Cardiac muscle cell (in vitro differentiated cells and primary cell): ENCODE measurements around the gene UQCC5. TPM values are rescaled to one million over a fixed set of nuclear protein-coding genes. Genes with fewer than 3 reads are reported as not detected.

Experiments
- DNase-seq, 2 donors: peaks; one replicate each; pipeline versions ENCODE4 v3.0.0 to v3.0.0-alpha.2; 2010 to 2017; ENCODE audit warnings: low read depth in 1 of 2, low spot score in 1 of 2
- H3K27ac ChIP-seq: fragments of 200-600 bp; sonication (generic); 2 replicates; pipeline ENCODE4 v1.5.1; 2016
- H3K27me3 ChIP-seq: fragments of 200-600 bp; sonication (generic); 2 replicates; pipeline ENCODE4 v1.6.0; 2016; ENCODE audit warnings: control low read depth
- H3K36me3 ChIP-seq: fragments of 200-600 bp; sonication (generic); 2 replicates; pipeline ENCODE4 v1.5.1; 2016; ENCODE audit warnings: control low read depth
- H3K4me1 ChIP-seq: fragments of 200-600 bp; sonication (generic); 2 replicates; pipeline ENCODE4 v1.8.1; 2017; ENCODE audit warnings: low read depth, mild to moderate bottlenecking, mixed run types
- H3K4me3 ChIP-seq: fragments of 200-600 bp; sonication (generic); 2 replicates; pipeline ENCODE4 v1.5.1; 2016; ENCODE audit warnings: mild to moderate bottlenecking
- H3K9me3 ChIP-seq: fragments of 200-600 bp; sonication (generic); 2 replicates; pipeline ENCODE4 v1.5.1; 2017; ENCODE audit warnings: low read depth, mild to moderate bottlenecking, control low read depth
- polyA plus RNA-seq: library from polyadenylated mRNA; unstranded; fragments of >200 nt; fragmentation: Nextera tagmentation; extraction: Ambion mirVana; gene quantifications from 2 replicates; pipeline ENCODE4 v1.2.1, GENCODE V29; 2016
- total RNA-seq: library from RNA; depleted of rRNA; stranded (reverse); fragments of >200 nt; gene quantifications from 2 replicates; pipeline ENCODE4 v1.2.3, GENCODE V29; 2016
- TF ChIP-seq, protein P1 (sequence below): IDR thresholded peaks from 2 replicates; pipeline ENCODE4 v1.5.1; 2012; ENCODE audit warnings: low read depth, mild to moderate bottlenecking, low read length

UQCC5 gene
- total and polyA plus RNA-seq, 2 experiments from 2014 or later = 1.0 to 89.3 TPM

DNA sequence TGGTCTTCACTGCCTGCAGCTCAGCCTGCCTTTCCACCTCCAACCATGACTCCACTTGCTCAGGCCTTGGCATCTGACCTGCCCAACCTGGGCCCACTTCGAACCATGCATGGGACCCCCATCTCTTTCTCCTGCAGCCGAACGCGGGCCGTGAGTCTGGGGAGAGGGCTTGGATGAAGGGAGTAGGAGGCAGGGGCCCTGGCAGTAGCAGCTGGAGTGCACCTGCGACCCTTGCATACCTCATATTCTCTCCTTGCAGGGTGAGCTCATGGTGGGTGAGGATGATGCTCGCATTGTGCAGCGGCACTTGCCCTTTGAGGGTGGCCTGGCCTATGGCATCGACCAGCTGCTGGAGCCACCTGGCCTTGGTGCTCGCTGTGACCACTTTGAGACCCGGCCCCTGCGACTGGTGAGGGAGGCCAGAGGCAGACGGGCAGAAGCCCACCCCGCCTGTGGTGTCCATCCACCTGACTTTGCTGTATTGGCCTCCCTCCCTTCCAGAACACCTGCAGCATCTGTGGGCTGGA lies 16.2 kb upstream of the UQCC5 start:
- H3K27ac ChIP-seq = no peak overlapping the region
- no peak for DNase-seq
- H3K4me1 ChIP-seq = no peaks in the 10 kb centered on the region
- no peaks in the 10 kb centered on the region for H3K9me3 ChIP-seq
- H3K4me3 ChIP-seq = no peak overlapping the region
- TF ChIP-seq, protein P1, sequence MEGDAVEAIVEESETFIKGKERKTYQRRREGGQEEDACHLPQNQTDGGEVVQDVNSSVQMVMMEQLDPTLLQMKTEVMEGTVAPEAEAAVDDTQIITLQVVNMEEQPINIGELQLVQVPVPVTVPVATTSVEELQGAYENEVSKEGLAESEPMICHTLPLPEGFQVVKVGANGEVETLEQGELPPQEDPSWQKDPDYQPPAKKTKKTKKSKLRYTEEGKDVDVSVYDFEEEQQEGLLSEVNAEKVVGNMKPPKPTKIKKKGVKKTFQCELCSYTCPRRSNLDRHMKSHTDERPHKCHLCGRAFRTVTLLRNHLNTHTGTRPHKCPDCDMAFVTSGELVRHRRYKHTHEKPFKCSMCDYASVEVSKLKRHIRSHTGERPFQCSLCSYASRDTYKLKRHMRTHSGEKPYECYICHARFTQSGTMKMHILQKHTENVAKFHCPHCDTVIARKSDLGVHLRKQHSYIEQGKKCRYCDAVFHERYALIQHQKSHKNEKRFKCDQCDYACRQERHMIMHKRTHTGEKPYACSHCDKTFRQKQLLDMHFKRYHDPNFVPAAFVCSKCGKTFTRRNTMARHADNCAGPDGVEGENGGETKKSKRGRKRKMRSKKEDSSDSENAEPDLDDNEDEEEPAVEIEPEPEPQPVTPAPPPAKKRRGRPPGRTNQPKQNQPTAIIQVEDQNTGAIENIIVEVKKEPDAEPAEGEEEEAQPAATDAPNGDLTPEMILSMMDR = no peak
- no peaks in the 10 kb centered on the region for H3K27me3 ChIP-seq
- peaks cover 5% of the 10 kb centered on the region for H3K36me3 ChIP-seq

DNA sequence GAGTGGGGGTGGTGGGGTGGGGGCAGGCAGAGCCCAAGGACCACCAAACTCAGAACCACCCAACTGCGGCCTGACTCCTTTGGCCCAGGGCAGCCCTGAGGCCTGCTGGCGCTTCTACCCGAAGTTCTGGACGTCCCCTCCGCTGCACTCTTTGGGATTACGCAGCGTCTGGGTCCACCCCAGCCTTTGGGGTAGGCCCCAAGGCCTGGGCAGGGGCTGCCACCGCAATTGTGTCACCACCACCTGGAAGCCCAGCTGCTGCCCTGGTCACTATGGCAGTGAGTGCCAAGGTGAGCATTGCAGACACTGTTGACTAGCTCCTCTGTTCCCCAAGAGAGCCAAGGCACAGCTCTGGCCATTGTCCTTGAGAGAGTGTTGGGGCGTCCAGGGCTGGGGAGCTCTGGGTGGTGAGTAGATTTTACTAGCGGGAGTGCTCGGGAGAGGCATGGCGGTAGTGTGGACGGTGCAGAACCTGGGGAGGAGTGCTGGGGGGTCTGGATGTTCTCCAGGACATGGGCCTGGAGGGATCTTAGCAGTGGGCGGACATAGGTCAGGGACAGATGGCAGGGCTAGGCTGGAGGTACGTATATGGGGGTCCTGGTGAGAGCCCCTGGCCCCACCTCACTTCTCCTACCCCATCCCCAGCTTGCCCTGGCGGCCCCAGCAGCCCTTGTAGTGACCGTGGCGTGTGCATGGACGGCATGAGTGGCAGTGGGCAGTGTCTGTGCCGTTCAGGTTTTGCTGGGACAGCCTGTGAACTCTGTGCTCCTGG lies 15.5 kb upstream of the UQCC5 start:
- H3K27ac ChIP-seq = no peak overlapping the region
- no peaks in the 10 kb centered on the region for H3K27me3 ChIP-seq
- H3K9me3 ChIP-seq = no peaks in the 10 kb centered on the region
- no peak for DNase-seq
- TF ChIP-seq, protein P1 = no peak
- no peak overlapping the region for H3K4me3 ChIP-seq
- H3K36me3 ChIP-seq = peaks cover 5% of the 10 kb centered on the region
- H3K4me1 ChIP-seq = no peaks in the 10 kb centered on the region

- H3K27me3 ChIP-seq = no peaks in the 10 kb centered on the region
- TF ChIP-seq, protein P1 = no peak
- H3K27ac ChIP-seq = no peak overlapping the region
- no peak for DNase-seq
- H3K4me1 ChIP-seq = no peaks in the 10 kb centered on the region
- peaks cover 5% of the 10 kb centered on the region for H3K36me3 ChIP-seq
- H3K4me3 ChIP-seq = no peak overlapping the region
- no peaks in the 10 kb centered on the region for H3K9me3 ChIP-seq
These were observed 14.9 kb upstream of the UQCC5 start for GRCh38 chr3:52521488-52521824.

- Histone ChIP-seq H3K9me3 (no peaks in the 10 kb centered on the region), H3K4me1 (no peaks in the 10 kb centered on the region), H3K27ac (no peak overlapping the region), H3K36me3 (peaks cover 5% of the 10 kb centered on the region), H3K27me3 (no peaks in the 10 kb centered on the region), H3K4me3 (no peak overlapping the region)
- no peak for DNase-seq
- TF ChIP-seq, protein P1 = no peak
These were observed 14.3 kb upstream of the UQCC5 start for GRCh38 chr3:52521881-52522650.

DNA sequence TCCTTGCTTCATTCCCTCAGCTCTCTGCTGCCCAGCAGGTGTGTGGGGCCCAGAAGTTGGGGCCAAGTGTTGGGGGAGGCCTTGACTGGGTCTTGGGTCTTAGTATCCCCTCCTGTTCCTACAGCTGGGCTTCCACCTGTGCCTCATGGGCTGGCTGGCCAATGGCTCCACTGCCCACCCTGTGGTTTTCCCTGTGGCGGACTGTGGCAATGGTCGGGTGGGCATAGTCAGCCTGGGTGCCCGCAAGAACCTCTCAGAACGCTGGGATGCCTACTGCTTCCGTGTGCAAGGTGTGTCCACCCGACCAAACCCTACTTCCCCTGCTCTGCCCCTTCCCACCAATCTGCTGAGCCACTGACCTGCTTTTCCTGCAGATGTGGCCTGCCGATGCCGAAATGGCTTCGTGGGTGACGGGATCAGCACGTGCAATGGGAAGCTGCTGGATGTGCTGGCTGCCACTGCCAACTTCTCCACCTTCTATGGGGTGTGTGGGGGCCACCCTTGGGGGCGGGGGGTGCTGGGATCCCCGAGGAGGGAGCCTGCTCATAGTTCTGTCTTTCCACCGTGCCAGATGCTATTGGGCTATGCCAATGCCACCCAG lies 13.7 kb upstream of the UQCC5 start:
- Histone ChIP-seq H3K9me3 (no peaks in the 10 kb centered on the region), H3K4me3 (no peak overlapping the region), H3K27me3 (no peaks in the 10 kb centered on the region), H3K36me3 (peaks cover 8% of the 10 kb centered on the region), H3K27ac (no peak overlapping the region), H3K4me1 (no peaks in the 10 kb centered on the region)
- no peak for DNase-seq
- TF ChIP-seq, protein P1 = no peak
